DND-41 (cell line): ENCODE measurements around the gene ARPC1B.

Experiments used
- CTCF ChIP-seq: IDR thresholded peaks from 2 replicates; pipeline ENCODE4 v1.5.1; 2012; ENCODE audit warnings: borderline replicate concordance, low read length, moderate library complexity, mild to moderate bottlenecking; ENCODE audit not compliant: poor library complexity, severe bottlenecking; ENCODE audit errors: extremely low read depth
- EZH2 ChIP-seq: IDR thresholded peaks from 3 replicates; pipeline ENCODE4 v1.6.1; 2012; ENCODE audit warnings: borderline replicate concordance, low read depth, mild to moderate bottlenecking, moderate library complexity, low read length, inconsistent platforms; ENCODE audit not compliant: severe bottlenecking

- TF ChIP-seq CTCF (no peak), EZH2 (no peak)
Measured at GRCh38 chr7:99380823-99381663, 6.5 kb downstream of the ARPC1B start.
